CD4-positive, alpha-beta T cell treated with Interleukin-6 at 100 ng/mL for 8 hours (primary cell): ENCODE data around the gene FKBP4.

Source experiments
- DNase-seq: peaks from one replicate; pipeline ENCODE4 v3.0.0-alpha.2; 2020; ENCODE audit warnings: mixed read lengths, low spot score

Gene FKBP4

DNA sequence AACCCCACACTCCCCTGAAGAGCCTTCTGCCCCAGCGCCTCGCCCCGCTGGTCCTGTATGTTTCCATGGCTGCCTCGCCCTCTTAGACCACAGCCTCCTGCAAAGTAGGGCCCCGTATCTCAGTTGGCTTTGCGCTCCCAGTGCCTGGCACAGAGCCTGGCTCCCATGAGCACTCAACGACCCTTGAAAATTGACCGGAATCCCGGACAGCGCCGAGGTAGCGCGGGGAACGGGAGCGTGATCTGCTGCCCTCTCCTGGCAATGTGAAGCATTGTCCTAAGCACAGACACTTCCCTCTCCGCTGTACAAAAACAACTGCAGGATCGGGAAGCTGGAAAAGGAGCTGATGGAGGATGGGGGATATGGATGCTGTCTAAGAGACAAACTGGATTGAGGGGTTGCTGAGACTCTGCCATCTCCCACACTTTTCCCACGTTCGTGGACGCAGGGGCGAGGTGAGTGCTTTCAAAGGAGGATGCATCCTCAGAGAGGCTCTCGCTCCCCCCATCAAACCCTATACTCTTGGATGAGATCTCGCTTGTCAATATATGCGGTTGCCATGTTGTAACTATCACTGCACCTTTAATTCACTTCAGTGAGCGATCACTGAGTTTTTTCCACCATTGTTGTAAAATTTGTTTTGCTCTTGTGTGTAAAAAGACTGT lies 10.7 kb upstream of the FKBP4 start:
- DNase-seq = peak; percentile 38

DNA sequence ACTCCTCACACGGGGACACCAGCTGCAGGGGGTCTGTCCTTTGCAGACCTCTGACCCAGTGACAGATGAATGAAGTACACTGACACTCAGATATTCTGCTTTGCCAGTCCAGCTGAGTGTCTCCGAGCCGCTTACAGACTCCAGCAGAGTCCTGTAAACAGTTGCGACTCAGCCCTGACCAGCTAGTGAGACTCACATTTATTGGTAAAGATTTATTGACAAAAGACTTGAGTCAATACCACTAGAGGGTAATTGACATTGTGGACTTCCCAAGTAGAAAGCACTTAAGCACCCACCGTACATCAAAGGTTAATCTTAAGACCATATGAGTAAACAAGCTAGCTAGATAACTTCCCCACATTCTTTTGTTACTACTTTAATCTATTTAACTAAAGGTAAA lies 9.8 kb upstream of the FKBP4 start:
- DNase-seq = no peak

DNA sequence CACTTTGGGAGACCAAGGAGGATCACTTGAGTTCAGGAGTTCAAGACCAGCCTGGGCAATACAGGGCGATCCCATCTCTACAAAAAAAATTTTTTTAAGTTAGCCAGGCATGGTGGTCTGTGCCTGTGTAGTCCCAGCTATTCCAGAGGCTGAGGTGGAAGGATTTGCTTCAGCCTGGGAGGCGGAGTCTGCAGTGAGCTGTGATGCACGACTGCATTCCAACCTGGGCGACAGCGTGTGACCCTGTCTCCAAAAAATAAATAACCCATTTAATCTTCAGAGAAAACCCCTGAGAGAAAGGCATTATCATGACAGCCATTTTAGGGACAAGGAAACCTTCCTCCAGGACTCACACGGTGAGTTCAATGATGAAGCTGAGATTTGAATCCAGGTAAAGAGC lies 3.7 kb upstream of the FKBP4 start:
- no peak for DNase-seq

GRCh38 chr12:2792671-2793500 lies 1.9 kb upstream of the FKBP4 start:
- DNase-seq = no peak

GRCh38 chr12:2793561-2793960 lies 1.2 kb upstream of the FKBP4 start:
- DNase-seq = no peak

DNA sequence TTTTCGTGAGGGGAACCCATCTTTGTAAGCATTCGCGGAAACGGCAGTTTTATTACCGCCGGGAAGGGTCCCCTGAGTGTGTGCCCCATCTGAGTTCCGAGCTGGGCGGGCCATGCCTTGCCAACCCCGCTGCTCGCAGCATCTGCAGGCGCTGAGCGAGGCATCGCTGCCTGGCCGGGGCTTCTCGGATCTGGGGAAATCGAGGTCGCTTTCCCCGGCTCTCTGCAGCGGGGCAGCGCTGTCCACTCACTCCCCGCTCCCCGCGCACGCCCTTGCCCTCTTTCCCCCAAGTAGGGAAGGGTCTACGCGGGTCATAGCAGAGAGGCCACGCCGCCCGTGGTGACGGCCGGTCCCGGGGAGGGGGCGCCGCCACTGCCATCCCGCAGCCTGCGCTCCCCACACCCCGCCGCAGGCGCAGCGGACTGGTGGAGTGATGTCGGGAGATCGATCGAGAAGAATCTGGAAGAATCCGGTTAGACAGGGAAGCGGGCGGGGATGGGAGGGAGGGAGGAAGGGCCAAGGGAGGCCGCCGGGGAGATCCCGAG lies 507 bp upstream of the FKBP4 start:
- DNase-seq = peak; percentile 15

GRCh38 chr12:2795291-2796186 lies 769 bp downstream of the FKBP4 start:
- DNase-seq = peak; percentile 66

GRCh38 chr12:2796187-2796666 lies 1.5 kb downstream of the FKBP4 start:
- no peak for DNase-seq

DNA sequence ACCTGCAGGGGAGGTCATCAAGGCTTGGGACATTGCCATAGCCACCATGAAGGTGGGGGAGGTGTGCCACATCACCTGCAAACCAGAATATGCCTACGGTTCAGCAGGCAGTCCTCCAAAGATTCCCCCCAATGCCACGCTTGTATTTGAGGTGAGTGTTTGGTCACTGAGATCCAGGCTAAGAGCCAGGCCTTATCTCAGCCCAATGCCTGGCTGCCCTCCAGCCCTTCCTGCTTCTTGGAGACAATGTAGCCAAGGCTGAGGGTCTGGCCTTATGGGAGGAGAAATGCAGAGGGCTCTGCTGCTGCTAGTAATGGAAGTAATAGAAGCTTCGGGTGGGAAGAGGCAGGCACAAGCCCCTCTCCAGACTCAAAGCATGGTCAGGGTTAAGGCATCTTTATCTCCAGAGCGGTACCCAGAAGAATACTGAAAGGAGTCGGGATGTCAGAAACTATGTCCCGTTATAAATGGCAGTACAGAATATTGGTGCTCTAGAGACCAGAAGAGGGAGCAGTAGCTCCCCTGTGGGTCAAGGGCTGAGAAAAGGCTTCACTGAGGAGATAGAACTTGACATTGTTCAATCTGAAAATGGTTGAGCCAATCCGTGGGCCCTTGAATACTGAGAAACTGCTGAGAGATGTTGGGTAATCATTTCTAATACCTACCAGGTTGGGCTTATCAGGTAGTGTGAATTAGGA lies 3.1 kb downstream of the FKBP4 start:
- DNase-seq = no peak

DNA sequence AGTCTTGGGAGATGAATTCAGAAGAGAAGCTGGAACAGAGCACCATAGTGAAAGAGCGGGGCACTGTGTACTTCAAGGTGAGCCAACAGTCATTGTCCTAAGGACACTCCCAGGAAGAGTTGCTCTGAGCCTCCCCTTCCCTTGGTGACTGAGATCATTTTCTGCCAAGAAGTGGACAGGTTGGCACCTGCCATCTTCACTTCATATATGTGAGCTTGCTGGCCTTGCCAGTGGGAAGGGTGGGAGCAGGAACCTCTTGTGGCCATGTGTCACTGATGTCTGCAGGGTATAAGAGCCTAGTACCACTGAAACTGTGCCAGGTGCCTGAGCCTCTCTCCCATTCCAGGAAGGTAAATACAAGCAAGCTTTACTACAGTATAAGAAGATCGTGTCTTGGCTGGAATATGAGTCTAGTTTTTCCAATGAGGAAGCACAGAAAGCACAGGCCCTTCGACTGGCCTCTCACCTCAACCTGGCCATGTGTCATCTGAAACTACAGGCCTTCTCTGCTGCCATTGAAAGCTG lies 5.3 kb downstream of the FKBP4 start:
- DNase-seq = no peak

DNA sequence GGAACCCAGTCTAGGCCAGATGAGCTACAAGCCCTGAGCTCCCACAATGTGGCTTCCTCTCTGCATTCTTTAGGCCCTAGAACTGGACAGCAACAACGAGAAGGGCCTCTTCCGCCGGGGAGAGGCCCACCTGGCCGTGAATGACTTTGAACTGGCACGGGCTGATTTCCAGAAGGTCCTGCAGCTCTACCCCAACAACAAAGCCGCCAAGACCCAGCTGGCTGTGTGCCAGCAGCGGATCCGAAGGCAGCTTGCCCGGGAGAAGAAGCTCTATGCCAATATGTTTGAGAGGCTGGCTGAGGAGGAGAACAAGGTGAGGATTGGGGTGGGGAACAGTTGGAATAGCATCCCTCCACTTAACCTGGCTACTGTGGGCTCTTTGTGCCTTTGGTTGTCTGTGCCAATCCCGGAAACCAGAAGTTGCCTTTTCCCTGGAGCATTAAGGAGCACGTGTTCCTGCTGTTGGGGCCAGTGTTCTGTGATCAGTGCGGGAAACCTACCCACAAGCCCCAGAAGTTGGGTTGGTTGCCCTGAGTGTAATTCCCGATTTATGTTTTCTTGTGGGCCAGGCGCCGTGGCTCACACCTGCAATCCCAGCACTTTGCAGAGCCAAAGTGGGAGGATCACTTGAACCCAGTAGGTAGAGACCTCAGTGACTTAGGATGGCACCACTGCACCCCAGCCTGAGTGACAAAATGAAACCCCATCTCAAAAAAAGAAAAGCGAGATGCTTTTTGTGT lies 6.4 kb downstream of the FKBP4 start:
- DNase-seq = no peak

DNA sequence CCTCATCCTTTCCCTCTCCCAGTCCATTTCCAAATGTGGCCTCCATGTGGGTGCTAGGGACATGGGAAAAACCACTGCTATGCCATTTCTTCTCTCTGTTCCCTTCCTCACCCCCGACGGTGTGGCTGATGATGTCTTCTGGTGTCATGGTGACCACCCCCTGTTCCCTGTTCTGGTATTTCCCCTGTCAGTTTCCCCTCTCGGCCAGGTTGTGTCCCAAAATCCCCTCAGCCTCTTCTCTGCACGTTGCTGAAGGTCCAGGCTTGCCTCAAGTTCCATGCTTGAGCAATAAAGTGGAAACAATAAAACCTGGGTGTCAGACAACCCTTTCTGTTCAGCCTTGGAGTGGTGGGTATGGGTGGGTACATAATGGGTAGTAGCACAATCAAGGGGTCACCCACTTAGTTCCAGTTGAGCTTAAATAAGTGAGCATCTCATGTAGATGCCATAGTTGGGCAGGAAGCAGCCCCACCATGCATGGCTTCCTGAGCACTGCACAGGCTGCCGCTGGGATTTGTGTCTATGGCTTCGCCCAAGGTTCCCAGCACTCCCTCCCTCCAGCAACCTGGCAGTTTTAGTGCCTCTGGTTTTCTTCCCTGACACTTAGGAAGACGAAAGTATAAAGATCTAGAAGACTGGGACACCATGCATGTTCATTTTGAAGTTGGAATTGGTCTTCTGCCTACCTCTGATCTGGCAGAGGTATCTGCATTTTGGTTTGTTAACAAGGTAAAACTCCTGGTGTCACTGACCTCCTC lies 9.0 kb downstream of the FKBP4 start:
- no peak for DNase-seq

DNA sequence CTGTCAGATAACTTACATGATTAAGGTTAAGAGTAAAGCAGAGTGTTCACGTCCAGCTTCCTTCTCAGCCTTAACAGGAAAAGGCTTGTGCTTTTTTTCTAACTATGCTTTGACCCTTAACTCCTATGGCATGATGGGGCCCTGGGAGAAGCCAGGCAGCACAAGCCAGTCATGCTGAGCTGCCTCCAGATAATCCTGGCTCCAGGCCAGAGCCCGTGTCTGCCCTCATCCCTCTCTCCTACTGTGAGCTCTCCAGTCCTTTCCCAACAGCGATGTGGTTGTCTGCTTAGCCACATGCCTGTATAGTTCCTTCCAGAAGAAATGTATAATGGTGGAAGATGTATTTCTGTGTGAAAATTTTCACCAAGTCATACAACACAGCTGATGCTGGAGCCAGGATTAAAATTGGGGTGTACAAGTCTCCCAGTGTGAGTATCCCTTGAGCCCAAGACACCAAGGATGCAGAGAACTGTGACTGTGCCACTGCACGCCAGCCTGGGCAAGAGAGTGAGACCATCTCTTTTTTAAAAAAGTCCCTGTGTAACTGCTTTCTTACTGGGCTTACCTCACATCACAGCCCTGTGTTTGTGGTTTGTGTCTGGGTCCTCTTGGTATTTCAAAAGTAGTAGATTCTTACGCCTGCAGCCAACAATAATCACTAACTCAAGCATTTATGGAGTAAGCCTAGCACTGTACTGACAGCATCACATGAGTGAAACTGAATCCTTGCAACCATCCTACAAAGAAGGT lies 9.8 kb downstream of the FKBP4 start:
- no peak for DNase-seq

DNA sequence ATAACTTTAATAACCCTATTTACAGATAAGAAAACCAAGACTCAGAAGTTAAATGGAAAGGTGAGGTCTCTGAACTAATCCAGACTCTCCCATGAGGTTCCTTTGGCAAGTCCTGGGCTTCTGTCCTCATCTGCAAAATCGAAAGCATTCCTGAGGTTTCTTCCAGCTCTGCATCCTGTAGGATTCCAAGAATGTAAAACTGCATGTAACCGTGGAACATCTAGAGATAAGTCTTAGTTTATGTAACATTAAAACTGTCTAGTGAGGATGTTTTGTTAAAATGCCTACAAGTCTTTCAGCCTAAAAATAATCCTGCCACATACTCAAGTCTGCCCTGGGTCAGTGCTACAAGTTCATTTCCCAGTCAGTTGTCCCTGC lies 10.4 kb downstream of the FKBP4 start:
- no peak for DNase-seq

DNA sequence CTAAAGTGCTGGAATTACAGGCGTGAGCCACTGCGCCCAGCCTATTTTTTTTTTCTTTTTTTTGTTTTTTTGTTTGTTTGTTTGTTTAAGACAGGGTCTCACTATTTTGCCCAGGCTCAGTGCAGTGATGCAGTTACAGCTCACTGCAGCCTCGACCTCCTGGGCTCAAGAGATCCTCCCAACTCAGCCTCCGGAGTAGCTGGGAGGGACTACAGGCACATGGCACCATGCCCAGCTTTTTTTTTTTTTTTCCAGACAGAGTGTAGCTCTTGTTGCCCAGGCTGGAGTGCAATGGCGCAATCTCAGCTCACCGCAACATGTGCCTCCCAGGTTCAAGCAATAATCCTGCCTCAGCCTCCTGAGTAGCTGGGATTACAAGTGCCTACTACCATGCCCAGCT lies 11.9 kb downstream of the FKBP4 start:
- no peak for DNase-seq

DNA sequence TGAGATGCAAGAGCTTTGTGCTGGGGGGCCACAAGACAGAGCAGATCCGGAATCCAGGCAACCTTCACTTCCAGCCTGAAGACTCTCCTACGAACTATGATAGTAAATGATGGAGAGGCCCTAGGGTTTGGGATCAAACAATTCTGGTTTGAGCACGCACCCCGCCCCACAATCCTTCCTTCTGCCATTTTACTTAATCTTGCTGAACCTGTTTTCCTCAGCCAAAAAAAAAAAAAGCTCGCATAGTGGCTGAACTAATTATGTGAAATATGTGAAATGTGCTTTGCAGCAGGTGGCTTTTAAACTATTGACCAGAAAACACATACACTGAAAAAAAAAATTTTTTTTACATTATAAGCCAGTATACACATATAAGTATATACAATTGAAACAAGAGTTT lies 17.0 kb downstream of the FKBP4 start:
- DNase-seq = no peak

DNA sequence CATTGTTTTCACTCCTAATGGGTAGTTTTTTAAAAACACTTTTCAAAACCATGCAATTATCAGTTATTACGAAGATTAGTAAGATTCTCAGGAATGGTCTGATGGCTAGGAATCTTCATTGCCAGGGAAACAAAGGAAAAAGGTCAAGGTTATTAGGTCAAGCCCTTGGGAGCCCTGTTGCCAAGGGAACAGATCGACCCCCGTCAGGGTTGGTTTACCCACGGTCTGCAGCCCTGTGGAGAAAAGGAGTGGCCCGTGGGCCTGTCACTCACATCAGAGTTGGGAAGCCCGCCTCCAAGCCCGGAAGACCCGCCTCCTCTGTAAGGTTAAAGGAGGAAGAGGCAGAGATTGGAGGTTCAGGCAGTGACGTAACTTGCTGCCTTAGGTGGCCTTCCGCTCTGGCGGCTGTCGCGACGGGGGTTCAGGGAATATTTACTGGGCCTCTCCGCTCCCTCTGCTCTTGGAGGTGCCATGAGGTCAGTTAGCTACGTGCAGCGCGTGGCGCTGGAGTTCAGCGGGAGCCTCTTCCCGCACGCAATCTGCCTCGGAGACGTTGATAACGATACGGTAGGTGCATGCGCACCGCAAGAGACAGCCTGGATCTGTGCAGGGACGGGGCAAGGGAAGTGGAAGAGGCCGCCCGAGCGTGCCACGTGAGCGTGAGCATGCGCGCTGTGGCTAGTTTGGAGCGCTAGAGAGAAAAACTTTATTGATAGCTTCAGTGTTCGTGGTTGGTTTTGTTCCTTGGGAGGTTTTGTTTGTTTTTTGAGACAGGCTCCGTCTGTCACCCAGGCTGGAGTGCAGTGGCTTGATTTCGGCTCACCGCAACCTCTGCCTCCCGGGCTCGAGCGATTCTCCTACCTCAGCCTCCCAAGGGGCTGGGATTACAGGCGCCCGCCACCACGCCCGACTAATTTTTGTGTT lies 17.8 kb downstream of the FKBP4 start, which contains the start of gene ITFG2:
Gene ITFG2, plus strand, starts transcription at position 379 of the 924 bp plus-strand sequence. Its CDS starts 93 bp downstream, at position 472.
- DNase-seq = peak; percentile 97
